Measurements from ENCODE around the gene SALL1. TPM values are rescaled to one million over a fixed set of nuclear protein-coding genes. Genes with fewer than 3 reads are reported as not detected.

Gene SALL1
- total and polyA plus RNA-seq, 3 donors from 2014 or later, result 4.0 to 5.9 (median 4.9) TPM

DNA sequence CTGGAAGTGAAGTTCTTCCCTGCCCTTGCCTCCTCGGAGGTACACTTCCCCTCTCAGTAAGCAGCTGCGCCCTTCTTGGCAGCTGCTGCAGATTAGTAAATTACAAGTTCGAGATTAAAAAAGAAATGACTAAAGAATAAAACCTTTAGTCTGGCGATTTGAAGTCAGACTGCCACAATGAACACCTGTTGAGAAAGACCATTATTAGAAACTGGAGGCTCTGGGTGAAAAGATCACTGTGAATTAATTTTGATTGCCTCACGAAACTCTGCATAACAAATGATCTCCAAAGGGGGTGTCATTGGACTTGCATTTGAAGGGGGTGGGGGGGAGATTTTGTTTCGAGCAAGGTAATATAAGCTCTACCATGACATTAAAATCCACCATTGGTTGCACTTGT, 39.3 kb downstream of the SALL1 start:
- no peak overlapping the region for H3K27ac ChIP-seq
- no peaks in the 10 kb centered on the region for H3K36me3 ChIP-seq (ENCODE audit: low read depth, missing control alignments)
- no peak overlapping the region for H3K4me3 ChIP-seq
- no peak for DNase-seq
- H3K4me1 ChIP-seq, result peaks cover 4% of the 10 kb centered on the region
- intact Hi-C loops (cut with DNase I; ENCODE audit: low total_unique reads), result no loop called here
- 38 to 40% methylated on average over 6 of the region's 6 CpGs for WGBS, 2 donors
- no peak for TF ChIP-seq POLR2A (IDR thresholded peaks at IDR 0.05)
- TF ChIP-seq, protein P1, sequence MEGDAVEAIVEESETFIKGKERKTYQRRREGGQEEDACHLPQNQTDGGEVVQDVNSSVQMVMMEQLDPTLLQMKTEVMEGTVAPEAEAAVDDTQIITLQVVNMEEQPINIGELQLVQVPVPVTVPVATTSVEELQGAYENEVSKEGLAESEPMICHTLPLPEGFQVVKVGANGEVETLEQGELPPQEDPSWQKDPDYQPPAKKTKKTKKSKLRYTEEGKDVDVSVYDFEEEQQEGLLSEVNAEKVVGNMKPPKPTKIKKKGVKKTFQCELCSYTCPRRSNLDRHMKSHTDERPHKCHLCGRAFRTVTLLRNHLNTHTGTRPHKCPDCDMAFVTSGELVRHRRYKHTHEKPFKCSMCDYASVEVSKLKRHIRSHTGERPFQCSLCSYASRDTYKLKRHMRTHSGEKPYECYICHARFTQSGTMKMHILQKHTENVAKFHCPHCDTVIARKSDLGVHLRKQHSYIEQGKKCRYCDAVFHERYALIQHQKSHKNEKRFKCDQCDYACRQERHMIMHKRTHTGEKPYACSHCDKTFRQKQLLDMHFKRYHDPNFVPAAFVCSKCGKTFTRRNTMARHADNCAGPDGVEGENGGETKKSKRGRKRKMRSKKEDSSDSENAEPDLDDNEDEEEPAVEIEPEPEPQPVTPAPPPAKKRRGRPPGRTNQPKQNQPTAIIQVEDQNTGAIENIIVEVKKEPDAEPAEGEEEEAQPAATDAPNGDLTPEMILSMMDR (IDR thresholded peaks at IDR 0.05), result no peak
- H3K9me3 ChIP-seq, result no peaks in the 10 kb centered on the region
- H3K27me3 ChIP-seq, result no peaks in the 10 kb centered on the region

- DNase-seq, result no peak
- intact Hi-C loops (cut with DNase I; ENCODE audit: low total_unique reads), result no loop called here
- no peak overlapping the region for H3K4me3 ChIP-seq
- H3K9me3 ChIP-seq, result no peaks in the 10 kb centered on the region
- no peaks in the 10 kb centered on the region for H3K36me3 ChIP-seq (ENCODE audit: low read depth, missing control alignments)
- no peak overlapping the region for H3K27ac ChIP-seq
- H3K27me3 ChIP-seq, result no peaks in the 10 kb centered on the region
- peaks cover 4% of the 10 kb centered on the region for H3K4me1 ChIP-seq
- TF ChIP-seq, protein P1 (IDR thresholded peaks at IDR 0.05), result no peak
- no peak for TF ChIP-seq POLR2A (IDR thresholded peaks at IDR 0.05)
- WGBS, 2 donors, result 81 to 85% methylated on average over 3 of the region's 3 CpGs
These were observed 40.3 kb downstream of the SALL1 start for GRCh38 chr16:51110700-51111157.

- no peak overlapping the region for H3K4me3 ChIP-seq
- TF ChIP-seq POLR2A (IDR thresholded peaks at IDR 0.05), result no peak
- TF ChIP-seq, protein P1 (IDR thresholded peaks at IDR 0.05), result no peak
- WGBS, 2 donors, result 84 to 96% methylated on average over 2 of the region's 2 CpGs
- intact Hi-C loops (cut with DNase I; ENCODE audit: low total_unique reads), result no loop called here
- no peak for DNase-seq
- H3K9me3 ChIP-seq, result no peaks in the 10 kb centered on the region
- no peaks in the 10 kb centered on the region for H3K36me3 ChIP-seq (ENCODE audit: low read depth, missing control alignments)
- no peak overlapping the region for H3K27ac ChIP-seq
- H3K4me1 ChIP-seq, result peaks cover 4% of the 10 kb centered on the region
- H3K27me3 ChIP-seq, result no peaks in the 10 kb centered on the region
These were observed 41.9 kb downstream of the SALL1 start for GRCh38 chr16:51109173-51109572.

DNA sequence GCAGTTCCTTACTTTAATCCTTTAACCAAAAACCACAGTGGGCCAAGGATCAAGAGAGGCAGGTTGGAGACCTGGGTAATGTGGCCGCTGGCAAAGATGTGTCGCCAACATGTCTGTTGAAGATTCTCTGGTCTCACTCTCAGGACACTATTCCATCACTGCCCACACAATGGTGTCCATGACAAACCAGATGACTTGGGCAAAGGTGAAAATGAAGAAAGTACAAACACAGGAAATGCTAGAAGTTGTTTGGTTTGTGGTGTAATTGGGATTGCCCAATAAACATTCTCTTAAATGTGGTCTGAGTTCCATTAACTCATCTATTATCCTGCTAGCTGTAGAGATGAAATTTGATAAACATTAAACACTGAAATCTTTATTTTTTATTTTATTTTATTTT, 43.3 kb downstream of the SALL1 start:
- TF ChIP-seq, protein P1 (IDR thresholded peaks at IDR 0.05), result no peak
- no peak for TF ChIP-seq POLR2A (IDR thresholded peaks at IDR 0.05)
- Histone ChIP-seq H3K27me3 (no peaks in the 10 kb centered on the region), H3K9me3 (no peaks in the 10 kb centered on the region), H3K36me3 (ENCODE audit: low read depth, missing control alignments) (no peaks in the 10 kb centered on the region), H3K27ac (no peak overlapping the region), H3K4me3 (no peak overlapping the region), H3K4me1 (no peaks in the 10 kb centered on the region)
- DNase-seq, result no peak
- WGBS, 2 donors, result 95% methylated on average over 2 of the region's 2 CpGs
- intact Hi-C loops (cut with DNase I; ENCODE audit: low total_unique reads), result no loop called here

DNA sequence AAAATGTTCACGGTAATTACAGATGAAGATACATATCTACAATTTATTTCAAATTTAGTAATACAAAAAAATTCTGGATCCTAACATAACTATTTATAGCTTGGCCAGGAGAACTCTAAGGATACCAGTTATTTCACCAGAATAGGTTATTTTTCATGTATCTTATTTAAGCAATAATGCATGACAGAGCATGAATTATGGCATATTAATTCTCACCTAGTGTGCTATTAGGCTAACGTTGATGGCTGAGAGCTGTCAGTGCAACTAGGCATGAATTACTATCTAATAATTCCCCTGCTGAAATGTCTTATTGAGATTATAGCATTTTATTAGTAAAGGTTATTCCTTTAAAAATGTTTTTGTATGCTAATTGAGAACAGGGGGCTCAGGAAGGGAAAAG, 44.5 kb downstream of the SALL1 start:
- Histone ChIP-seq H3K27ac (no peak overlapping the region), H3K4me1 (no peaks in the 10 kb centered on the region), H3K36me3 (ENCODE audit: low read depth, missing control alignments) (no peaks in the 10 kb centered on the region), H3K4me3 (no peak overlapping the region), H3K9me3 (no peaks in the 10 kb centered on the region), H3K27me3 (no peaks in the 10 kb centered on the region)
- WGBS, 2 donors, result 68 to 72% methylated on average over 2 of the region's 2 CpGs
- no peak for DNase-seq
- TF ChIP-seq, protein P1 (IDR thresholded peaks at IDR 0.05), result no peak
- no peak for TF ChIP-seq POLR2A (IDR thresholded peaks at IDR 0.05)
- intact Hi-C loops (cut with DNase I; ENCODE audit: low total_unique reads), result no loop called here
